ENCODE data around the gene P2RY1. TPM values are rescaled to one million over a fixed set of nuclear protein-coding genes. Genes with fewer than 3 reads are reported as not detected.

The P2RY1 gene
- total RNA-seq, 1 donor from 2014 or later = 0.05 TPM

DNA sequence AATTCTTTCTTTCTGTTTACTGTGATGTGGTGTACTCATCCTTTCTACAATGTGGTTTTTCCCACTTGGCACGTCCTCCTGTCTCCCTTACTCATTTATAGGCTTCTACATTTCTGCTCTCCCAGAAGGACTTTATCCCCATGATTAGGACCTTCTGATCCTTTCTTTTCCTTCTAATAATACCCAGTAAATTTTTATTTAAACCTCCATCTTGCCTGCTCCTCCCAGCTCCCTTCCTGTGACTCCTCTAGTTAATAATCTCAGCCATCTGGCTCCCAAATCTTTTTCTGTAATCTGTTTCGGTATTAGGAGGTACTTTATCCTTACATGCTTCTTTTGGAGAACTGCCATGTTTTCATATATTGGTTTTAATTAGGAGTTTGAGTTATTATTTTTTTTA is 11.2 kb upstream of the P2RY1 start:
- Mint-ChIP-seq H3K4me1 (ENCODE audit: low read depth) (no peaks in the 10 kb centered on the region), H3K9me3 (ENCODE audit: low read depth) (no peaks in the 10 kb centered on the region), H3K4me3 (ENCODE audit: unreplicated experiment) (no peak overlapping the region), H3K27ac (ENCODE audit: unreplicated experiment) (no peak overlapping the region), H3K27me3 (ENCODE audit: low read depth) (peaks cover 5% of the 10 kb centered on the region), H3K36me3 (ENCODE audit: low read depth) (no peaks in the 10 kb centered on the region)
- DNase-seq (ENCODE audit: low spot score) = no peak
- no peak for TF ChIP-seq CTCF (IDR thresholded peaks at IDR 0.05)

DNA sequence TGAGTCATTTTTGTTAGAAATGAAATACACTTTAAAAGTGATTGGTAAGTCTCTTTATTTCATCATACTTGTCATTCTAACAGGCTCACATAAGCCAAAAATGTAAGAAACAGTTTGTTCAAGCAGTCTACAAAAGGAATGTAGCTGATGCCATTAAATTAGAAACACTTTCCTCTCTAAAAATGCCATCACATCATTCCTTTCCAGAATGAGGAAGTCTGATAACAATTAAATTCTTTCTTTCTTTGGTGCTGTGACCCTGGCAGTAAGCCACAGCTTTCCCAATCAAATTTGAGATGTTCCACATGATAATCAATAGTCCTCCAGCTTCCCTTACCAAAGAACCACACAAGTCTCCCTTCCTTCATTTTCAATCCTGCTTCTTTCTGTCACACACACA is 9.4 kb upstream of the P2RY1 start:
- TF ChIP-seq CTCF (IDR thresholded peaks at IDR 0.05) = no peak
- Mint-ChIP-seq H3K27me3 (ENCODE audit: low read depth) (peaks cover 5% of the 10 kb centered on the region), H3K4me3 (ENCODE audit: unreplicated experiment) (no peak overlapping the region), H3K9me3 (ENCODE audit: low read depth) (no peaks in the 10 kb centered on the region), H3K4me1 (ENCODE audit: low read depth) (no peaks in the 10 kb centered on the region), H3K36me3 (ENCODE audit: low read depth) (no peaks in the 10 kb centered on the region), H3K27ac (ENCODE audit: unreplicated experiment) (no peak overlapping the region)
- DNase-seq (ENCODE audit: low spot score) = no peak

DNA sequence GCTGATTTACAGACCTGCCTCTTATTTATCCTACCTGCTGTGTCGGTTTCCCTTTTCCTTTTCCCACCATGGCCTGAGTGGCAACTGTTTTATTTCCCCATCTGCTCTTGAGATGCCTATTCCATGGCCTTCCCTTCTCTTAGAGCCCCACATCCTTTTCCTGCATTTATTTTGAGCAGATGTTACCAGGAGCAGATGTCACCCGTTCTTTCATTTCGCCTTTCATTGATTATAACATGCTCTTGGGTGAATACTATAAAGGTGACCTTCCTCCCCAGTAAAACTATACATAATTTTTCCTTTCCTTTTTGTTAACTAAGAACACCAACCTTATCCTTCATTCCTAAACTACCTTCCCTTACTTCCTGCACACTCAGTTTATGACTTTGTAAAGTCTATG is 8.5 kb upstream of the P2RY1 start:
- Mint-ChIP-seq H3K27me3 (ENCODE audit: low read depth) (peaks cover 11% of the 10 kb centered on the region), H3K4me3 (ENCODE audit: unreplicated experiment) (no peak overlapping the region), H3K27ac (ENCODE audit: unreplicated experiment) (no peak overlapping the region), H3K9me3 (ENCODE audit: low read depth) (no peaks in the 10 kb centered on the region), H3K36me3 (ENCODE audit: low read depth) (no peaks in the 10 kb centered on the region), H3K4me1 (ENCODE audit: low read depth) (no peaks in the 10 kb centered on the region)
- no peak for TF ChIP-seq CTCF (IDR thresholded peaks at IDR 0.05)
- no peak for DNase-seq (ENCODE audit: low spot score)

DNA sequence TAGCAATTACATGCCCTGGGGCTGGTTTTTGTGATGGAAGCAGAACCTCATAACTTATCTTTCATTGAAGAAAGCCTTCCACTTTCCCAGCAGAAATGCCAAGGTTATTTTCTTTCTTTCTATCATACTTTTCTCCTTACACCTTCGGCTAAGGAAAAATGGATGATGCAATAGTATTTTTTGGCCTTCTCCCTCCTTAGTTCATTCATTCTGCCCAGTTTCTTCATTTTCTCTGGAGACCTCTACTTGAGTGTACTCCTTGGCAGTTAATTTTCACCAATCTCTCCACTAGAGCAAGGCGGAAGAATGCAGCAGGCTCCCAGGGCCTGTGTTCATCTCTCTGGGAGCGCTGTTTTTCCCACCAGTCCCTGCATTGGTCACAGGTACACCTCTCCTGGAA is 7.6 kb upstream of the P2RY1 start:
- Mint-ChIP-seq H3K4me3 (ENCODE audit: unreplicated experiment) (no peak overlapping the region), H3K27me3 (ENCODE audit: low read depth) (peaks cover 13% of the 10 kb centered on the region), H3K27ac (ENCODE audit: unreplicated experiment) (no peak overlapping the region), H3K36me3 (ENCODE audit: low read depth) (no peaks in the 10 kb centered on the region), H3K9me3 (ENCODE audit: low read depth) (no peaks in the 10 kb centered on the region), H3K4me1 (ENCODE audit: low read depth) (no peaks in the 10 kb centered on the region)
- TF ChIP-seq CTCF (IDR thresholded peaks at IDR 0.05) = no peak
- DNase-seq (ENCODE audit: low spot score) = no peak

- H3K4me1 Mint-ChIP-seq (ENCODE audit: low read depth) = no peaks in the 10 kb centered on the region
- H3K4me3 Mint-ChIP-seq (ENCODE audit: unreplicated experiment) = no peak overlapping the region
- no peak overlapping the region for H3K27ac Mint-ChIP-seq (ENCODE audit: unreplicated experiment)
- peaks cover 14% of the 10 kb centered on the region for H3K27me3 Mint-ChIP-seq (ENCODE audit: low read depth)
- H3K36me3 Mint-ChIP-seq (ENCODE audit: low read depth) = no peaks in the 10 kb centered on the region
- no peaks in the 10 kb centered on the region for H3K9me3 Mint-ChIP-seq (ENCODE audit: low read depth)
- DNase-seq (ENCODE audit: low spot score) = no peak
- TF ChIP-seq CTCF (IDR thresholded peaks at IDR 0.05) = no peak
Measured at GRCh38 chr3:152828075-152828840, 6.7 kb upstream of the P2RY1 start.

All from chondrocyte (in vitro differentiated cells).